A549 (cell line): Measurements from ENCODE around the gene SPATA31D1.

ENCODE experiments used
- CTCF ChIP-seq: fragments of >200 bp; sonication (Bioruptor Twin); formaldehyde crosslinking; IDR thresholded peaks from 3 replicates; pipeline ENCODE4 v1.5.1; 2016
- KDM1A ChIP-seq: fragments of 200-600 bp; sonication (generic); IDR thresholded peaks from 2 replicates; pipeline ENCODE4 v1.6.1; 2016; ENCODE audit warnings: low read depth, mild to moderate bottlenecking
- NR3C1 ChIP-seq: fragments of >200 bp; sonication (Bioruptor Twin); formaldehyde crosslinking; IDR thresholded peaks from 3 replicates; pipeline ENCODE4 v1.6.1; 2017
- PBX3 ChIP-seq: IDR thresholded peaks from 2 replicates; pipeline ENCODE4 v1.6.1; 2012
- POLR2A ChIP-seq: IDR thresholded peaks from 2 replicates; pipeline ENCODE4 v1.6.1; 2012; ENCODE audit warnings: mild to moderate bottlenecking, low read length
- RAD21 ChIP-seq, 2 experiments: fragments of >200 bp in 1 of 2; sonication (Bioruptor Twin) in 1 of 2; formaldehyde crosslinking in 1 of 2; IDR thresholded peaks in 1 of 2; conservative IDR thresholded peaks in 1 of 2; 2 replicates in 1 of 2; 3 replicates in 1 of 2; pipeline ENCODE4 v1.6.1; 2012 to 2018; ENCODE audit warnings: inconsistent platforms in 1 of 2
- SMC3 ChIP-seq: fragments of >200 bp; sonication (Bioruptor Twin); formaldehyde crosslinking; IDR thresholded peaks from 3 replicates; pipeline ENCODE4 v1.6.1; 2018; ENCODE audit warnings: inconsistent platforms
- SREBF2 ChIP-seq: fragments of 450-650 bp; IDR thresholded peaks from 2 replicates; pipeline ENCODE4 v1.6.1; 2014; ENCODE audit warnings: mild to moderate bottlenecking, moderate library complexity
- USF2 ChIP-seq: fragments of 450-650 bp; IDR thresholded peaks from 2 replicates; pipeline ENCODE4 v1.6.1; 2014; ENCODE audit warnings: antibody characterized with exemption
- TF ChIP-seq, protein P1 (sequence below): IDR thresholded peaks from 2 replicates; pipeline ENCODE4 v1.6.1; 2012; ENCODE audit warnings: low read depth, borderline replicate concordance

GRCh38 chr9:81980568-81980967 lies 8.0 kb upstream of the SPATA31D1 start:
- TF ChIP-seq CTCF (no peak), RAD21 (conservative IDR thresholded peaks at IDR 0.05 in 1 of 2, IDR thresholded peaks at IDR 0.05 in 1 of 2) (no peak), SREBF2 (no peak), POLR2A (no peak), NR3C1 (no peak), SMC3 (no peak), USF2 (no peak), KDM1A (no peak), PBX3 (no peak)
- TF ChIP-seq, protein P1, sequence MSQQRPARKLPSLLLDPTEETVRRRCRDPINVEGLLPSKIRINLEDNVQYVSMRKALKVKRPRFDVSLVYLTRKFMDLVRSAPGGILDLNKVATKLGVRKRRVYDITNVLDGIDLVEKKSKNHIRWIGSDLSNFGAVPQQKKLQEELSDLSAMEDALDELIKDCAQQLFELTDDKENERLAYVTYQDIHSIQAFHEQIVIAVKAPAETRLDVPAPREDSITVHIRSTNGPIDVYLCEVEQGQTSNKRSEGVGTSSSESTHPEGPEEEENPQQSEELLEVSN = no peak
